NOMO-1 treated with DMSO at 0.1 percent for 48 hours (cell line): Measurements from ENCODE around the gene PCP2.
"Not testable (repeated sequence)": the region's sequence is repeated elsewhere in the genome, so short reads cannot be mapped to it uniquely, and the experiment has no call there.

ENCODE experiments used
- DNase-seq: peaks from one replicate; lab custom pipeline; 2025; ENCODE audit not compliant: unreplicated experiment; lab: John Stamatoyannopoulos, UW

Gene PCP2

GRCh38 chr19:7662657-7663056 is 29.1 kb upstream of the PCP2 start:
- DNase-seq: no peak

GRCh38 chr19:7661744-7662538 is 28.4 kb upstream of the PCP2 start:
- DNase-seq: no peak

- DNase-seq: peak; percentile 45
Observed at GRCh38 chr19:7658219-7658686, 24.7 kb upstream of the PCP2 start.

GRCh38 chr19:7657131-7657751 is 23.7 kb upstream of the PCP2 start:
- peak; percentile 92 for DNase-seq

GRCh38 chr19:7655581-7655980 is 22.1 kb upstream of the PCP2 start:
- peak; percentile 89 for DNase-seq

- no peak for DNase-seq
Observed at GRCh38 chr19:7654401-7654800, 20.9 kb upstream of the PCP2 start.

- peak; percentile 100 for DNase-seq
Observed at GRCh38 chr19:7652061-7652641, 18.6 kb upstream of the PCP2 start.

- no peak for DNase-seq
Observed at GRCh38 chr19:7650148-7650547, 16.6 kb upstream of the PCP2 start.

- no peak for DNase-seq
Observed at GRCh38 chr19:7648265-7649014, 14.9 kb upstream of the PCP2 start.

GRCh38 chr19:7647156-7647555 is 13.6 kb upstream of the PCP2 start:
- no peak for DNase-seq

GRCh38 chr19:7646426-7646700 is 12.8 kb upstream of the PCP2 start:
- DNase-seq: no peak

- DNase-seq: peak; percentile 72
Observed at GRCh38 chr19:7645656-7646425, 12.3 kb upstream of the PCP2 start.

- DNase-seq: peak; percentile 81
Observed at GRCh38 chr19:7645163-7645562, 11.6 kb upstream of the PCP2 start.

GRCh38 chr19:7644550-7644877 is 11.0 kb upstream of the PCP2 start:
- no peak for DNase-seq

- not testable (repeated sequence) for DNase-seq
Observed at GRCh38 chr19:7643629-7644549, 10.4 kb upstream of the PCP2 start.

- no peak for DNase-seq
Observed at GRCh38 chr19:7643031-7643415, 9.5 kb upstream of the PCP2 start.

- DNase-seq: no peak
Observed at GRCh38 chr19:7642295-7643030, 8.9 kb upstream of the PCP2 start.

- no peak for DNase-seq
Observed at GRCh38 chr19:7641290-7642276, 8.1 kb upstream of the PCP2 start.
